ENCODE data around the gene KIAA1217. TPM values are rescaled to one million over a fixed set of nuclear protein-coding genes. Genes with fewer than 3 reads are reported as not detected.

The KIAA1217 gene
- total RNA-seq, 1 donor from 2014 or later: 16.2 TPM

DNA sequence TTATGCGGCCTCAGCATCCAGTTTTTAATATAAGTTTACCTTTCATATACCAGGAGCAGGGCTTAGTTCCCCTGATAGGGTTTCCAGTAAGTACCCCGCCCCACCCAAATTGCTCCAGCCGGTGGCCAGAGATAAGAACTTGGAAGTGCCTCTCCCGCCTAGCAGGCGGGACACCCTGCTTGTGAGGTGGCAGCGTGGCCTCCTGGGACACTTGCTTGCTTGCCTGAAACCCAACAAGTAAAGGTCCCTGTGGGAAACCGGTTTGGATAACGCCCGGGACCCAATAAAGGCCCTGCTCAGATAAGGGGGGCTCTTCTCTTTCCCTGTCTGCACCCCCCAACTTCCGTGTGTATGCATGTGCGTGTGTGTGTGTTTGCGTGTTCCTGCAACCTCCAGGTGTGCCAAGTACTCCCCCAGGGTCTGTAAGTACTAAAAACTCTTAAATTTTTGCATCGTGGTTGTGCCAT lies 360.4 kb downstream of the KIAA1217 start:
- H3K36me3 ChIP-seq (ENCODE audit: control insufficient read depth in 3 of 3, insufficient read depth in 3 of 3, low read length in 3 of 3): no peaks in the 10 kb centered on the region
- H3K4me3 ChIP-seq (ENCODE audit: low read length in 3 of 3): no peak overlapping the region
- no peak overlapping the region for H3K9ac ChIP-seq (ENCODE audit: low read depth in 1 of 3, low read length in 3 of 3)
- peaks cover 0 to 6% (median 0%) of the 10 kb centered on the region in 3 donors for H3K27me3 ChIP-seq (ENCODE audit: control insufficient read depth in 3 of 3, insufficient read depth in 3 of 3, low read length in 3 of 3)
- no peaks in the 10 kb centered on the region for H3K9me3 ChIP-seq (ENCODE audit: control insufficient read depth in 3 of 3, low read length in 3 of 3)
- H3K27ac ChIP-seq (ENCODE audit: low read depth, low read length): no peak overlapping the region
- no peaks in the 10 kb centered on the region for H3K4me1 ChIP-seq (ENCODE audit: control insufficient read depth in 3 of 3, insufficient read depth in 3 of 3, low read length in 3 of 3)

DNA sequence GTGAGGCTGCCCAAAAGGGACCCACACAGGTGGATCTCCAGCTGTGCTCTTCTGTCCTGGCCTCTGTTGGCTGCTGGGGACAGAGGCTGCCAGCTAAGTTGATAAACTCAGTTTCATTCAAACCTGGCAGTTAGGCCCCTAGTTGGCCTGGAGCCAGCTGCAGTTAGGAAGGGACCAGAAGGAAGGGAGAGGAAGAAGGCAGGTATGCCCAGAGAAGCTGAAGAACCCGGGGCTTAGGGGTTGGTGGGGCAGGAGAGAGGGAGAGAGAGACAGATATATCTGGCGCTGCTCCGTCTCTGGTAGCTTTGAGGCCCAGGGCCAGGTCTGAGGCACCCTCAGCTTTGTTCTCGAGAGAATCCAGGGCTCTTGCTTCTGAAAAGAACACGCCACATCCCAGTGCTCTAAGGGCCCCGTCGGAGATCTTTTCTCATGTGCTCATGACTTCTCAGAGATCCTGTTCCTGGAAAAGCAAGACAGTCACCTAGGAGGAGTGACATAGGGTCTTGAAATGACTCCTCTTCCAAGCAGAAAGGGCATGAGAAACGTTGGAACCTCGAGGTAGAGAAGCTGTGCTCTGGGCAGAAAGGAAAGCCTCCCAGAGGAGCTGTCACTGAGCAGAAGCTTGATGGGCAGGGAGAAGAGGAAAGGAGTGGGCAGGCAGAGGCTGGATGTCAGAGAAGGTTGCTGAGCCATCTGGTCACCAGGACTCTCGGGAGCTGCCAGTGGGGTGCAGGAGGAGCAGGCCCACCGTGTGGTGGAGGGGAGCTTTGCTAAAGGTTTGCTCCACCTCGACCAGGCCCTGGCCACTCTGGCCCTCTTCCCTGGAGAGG lies 361.1 kb downstream of the KIAA1217 start:
- H3K27ac ChIP-seq (ENCODE audit: low read depth, low read length): no peak overlapping the region
- H3K4me1 ChIP-seq (ENCODE audit: control insufficient read depth in 3 of 3, insufficient read depth in 3 of 3, low read length in 3 of 3): no peaks in the 10 kb centered on the region
- H3K27me3 ChIP-seq (ENCODE audit: control insufficient read depth in 3 of 3, insufficient read depth in 3 of 3, low read length in 3 of 3): peaks cover 0 to 6% (median 0%) of the 10 kb centered on the region in 3 donors
- H3K9ac ChIP-seq (ENCODE audit: low read depth in 1 of 3, low read length in 3 of 3): no peak overlapping the region
- no peaks in the 10 kb centered on the region for H3K9me3 ChIP-seq (ENCODE audit: control insufficient read depth in 3 of 3, low read length in 3 of 3)
- no peaks in the 10 kb centered on the region for H3K36me3 ChIP-seq (ENCODE audit: control insufficient read depth in 3 of 3, insufficient read depth in 3 of 3, low read length in 3 of 3)
- H3K4me3 ChIP-seq (ENCODE audit: low read length in 3 of 3): no peak overlapping the region

DNA sequence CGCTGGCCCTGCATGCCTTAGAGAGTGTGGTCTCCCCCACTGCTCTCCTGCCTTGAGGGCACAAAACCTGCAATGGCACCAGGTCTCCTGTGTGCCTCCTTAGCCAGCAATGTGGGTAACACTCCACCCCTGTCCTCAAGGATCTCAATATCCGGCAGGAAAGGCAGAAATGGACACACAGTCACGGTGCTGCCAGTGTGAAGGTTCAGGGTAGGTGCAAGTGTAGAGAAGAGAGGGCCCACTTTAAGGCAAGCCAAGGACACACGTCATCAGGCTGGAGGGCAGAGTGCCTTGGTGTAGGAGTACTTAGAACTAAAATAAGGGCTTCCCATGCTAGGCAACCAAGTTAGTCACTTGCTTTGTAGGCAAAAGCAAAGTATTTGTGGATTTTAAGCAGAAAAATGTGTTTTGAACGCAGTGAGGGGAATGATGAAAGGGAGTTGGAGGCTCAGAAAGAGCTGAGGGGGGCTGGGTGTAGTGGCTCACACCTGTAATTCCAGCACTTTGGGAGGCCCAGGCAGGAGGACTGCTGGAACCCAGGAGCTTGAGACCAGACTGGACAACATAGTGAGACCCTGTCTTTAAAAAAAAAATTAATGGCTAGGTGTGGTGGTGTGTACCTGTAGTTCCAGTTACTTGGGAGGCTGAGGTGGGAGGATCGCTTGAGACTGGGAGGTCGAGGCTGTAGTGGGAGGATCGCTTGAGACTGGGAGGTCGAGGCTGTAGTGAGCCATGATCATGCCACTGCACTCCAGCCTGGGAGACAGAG lies 361.9 kb downstream of the KIAA1217 start:
- H3K9me3 ChIP-seq (ENCODE audit: control insufficient read depth in 3 of 3, low read length in 3 of 3): no peaks in the 10 kb centered on the region
- peaks cover 0 to 6% (median 0%) of the 10 kb centered on the region in 3 donors for H3K27me3 ChIP-seq (ENCODE audit: control insufficient read depth in 3 of 3, insufficient read depth in 3 of 3, low read length in 3 of 3)
- no peak overlapping the region for H3K27ac ChIP-seq (ENCODE audit: low read depth, low read length)
- H3K36me3 ChIP-seq (ENCODE audit: control insufficient read depth in 3 of 3, insufficient read depth in 3 of 3, low read length in 3 of 3): no peaks in the 10 kb centered on the region
- H3K4me3 ChIP-seq (ENCODE audit: low read length in 3 of 3): no peak overlapping the region
- no peak overlapping the region for H3K9ac ChIP-seq (ENCODE audit: low read depth in 1 of 3, low read length in 3 of 3)
- H3K4me1 ChIP-seq (ENCODE audit: control insufficient read depth in 3 of 3, insufficient read depth in 3 of 3, low read length in 3 of 3): no peaks in the 10 kb centered on the region

DNA sequence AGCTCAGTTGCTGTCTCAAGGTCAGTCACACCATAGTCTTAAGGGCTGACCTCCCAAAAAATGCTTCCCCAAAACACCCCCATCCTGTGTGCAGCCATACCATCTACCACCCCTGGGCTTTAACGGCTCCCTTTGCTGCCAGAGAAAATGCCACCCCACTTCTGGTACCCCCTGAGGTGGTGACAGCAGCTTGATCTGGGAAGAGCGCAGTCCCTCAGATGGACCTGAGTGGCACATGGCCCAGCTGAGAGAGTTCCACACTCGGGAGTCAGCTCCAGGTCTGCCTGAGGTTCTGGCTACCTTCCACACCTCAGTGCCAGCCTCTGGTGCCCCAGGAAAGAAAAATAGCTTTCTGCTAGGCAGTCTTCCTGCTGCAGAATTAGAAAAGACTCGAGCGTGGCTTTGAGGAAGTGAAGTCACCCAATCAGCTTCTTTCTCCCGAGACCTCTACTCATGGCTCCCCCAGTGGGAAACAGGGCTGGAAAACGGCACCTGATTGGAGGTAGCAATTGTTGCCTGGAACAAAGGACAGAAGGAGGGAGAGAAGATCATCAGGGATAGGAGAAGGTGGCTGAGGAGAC lies 363.0 kb downstream of the KIAA1217 start:
- H3K4me3 ChIP-seq (ENCODE audit: low read length in 3 of 3): no peak overlapping the region
- H3K36me3 ChIP-seq (ENCODE audit: control insufficient read depth in 3 of 3, insufficient read depth in 3 of 3, low read length in 3 of 3): no peaks in the 10 kb centered on the region
- H3K9ac ChIP-seq (ENCODE audit: low read depth in 1 of 3, low read length in 3 of 3): no peak overlapping the region
- no peaks in the 10 kb centered on the region for H3K9me3 ChIP-seq (ENCODE audit: control insufficient read depth in 3 of 3, low read length in 3 of 3)
- no peaks in the 10 kb centered on the region for H3K4me1 ChIP-seq (ENCODE audit: control insufficient read depth in 3 of 3, insufficient read depth in 3 of 3, low read length in 3 of 3)
- no peak overlapping the region for H3K27ac ChIP-seq (ENCODE audit: low read depth, low read length)
- peaks cover 0 to 6% (median 0%) of the 10 kb centered on the region in 3 donors for H3K27me3 ChIP-seq (ENCODE audit: control insufficient read depth in 3 of 3, insufficient read depth in 3 of 3, low read length in 3 of 3)

DNA sequence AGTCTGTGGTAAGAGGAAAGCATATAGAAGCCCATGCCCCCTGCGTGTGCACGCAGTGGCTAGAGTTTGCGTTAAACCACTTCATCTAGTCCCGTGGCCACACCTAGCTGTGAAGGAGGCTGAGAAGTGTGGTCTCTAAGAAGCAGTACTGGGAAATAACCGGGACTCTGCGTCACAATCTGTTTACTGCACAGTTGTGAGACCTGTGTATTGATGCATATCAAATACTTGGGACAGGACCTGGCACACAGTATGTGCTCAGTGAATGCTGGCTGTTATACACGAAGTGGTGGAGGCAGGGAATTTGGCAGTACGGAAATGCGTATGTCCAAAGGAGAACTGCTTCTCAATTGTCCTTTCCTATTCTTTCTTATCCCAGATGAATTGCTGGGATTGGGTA lies 365.2 kb downstream of the KIAA1217 start:
- no peaks in the 10 kb centered on the region for H3K9me3 ChIP-seq (ENCODE audit: control insufficient read depth in 3 of 3, low read length in 3 of 3)
- H3K9ac ChIP-seq (ENCODE audit: low read depth in 1 of 3, low read length in 3 of 3): no peak overlapping the region
- H3K36me3 ChIP-seq (ENCODE audit: control insufficient read depth in 3 of 3, insufficient read depth in 3 of 3, low read length in 3 of 3): no peaks in the 10 kb centered on the region
- no peak overlapping the region for H3K4me3 ChIP-seq (ENCODE audit: low read length in 3 of 3)
- H3K4me1 ChIP-seq (ENCODE audit: control insufficient read depth in 3 of 3, insufficient read depth in 3 of 3, low read length in 3 of 3): no peaks in the 10 kb centered on the region
- peaks cover 0 to 6% (median 0%) of the 10 kb centered on the region in 3 donors for H3K27me3 ChIP-seq (ENCODE audit: control insufficient read depth in 3 of 3, insufficient read depth in 3 of 3, low read length in 3 of 3)
- H3K27ac ChIP-seq (ENCODE audit: low read depth, low read length): no peak overlapping the region

DNA sequence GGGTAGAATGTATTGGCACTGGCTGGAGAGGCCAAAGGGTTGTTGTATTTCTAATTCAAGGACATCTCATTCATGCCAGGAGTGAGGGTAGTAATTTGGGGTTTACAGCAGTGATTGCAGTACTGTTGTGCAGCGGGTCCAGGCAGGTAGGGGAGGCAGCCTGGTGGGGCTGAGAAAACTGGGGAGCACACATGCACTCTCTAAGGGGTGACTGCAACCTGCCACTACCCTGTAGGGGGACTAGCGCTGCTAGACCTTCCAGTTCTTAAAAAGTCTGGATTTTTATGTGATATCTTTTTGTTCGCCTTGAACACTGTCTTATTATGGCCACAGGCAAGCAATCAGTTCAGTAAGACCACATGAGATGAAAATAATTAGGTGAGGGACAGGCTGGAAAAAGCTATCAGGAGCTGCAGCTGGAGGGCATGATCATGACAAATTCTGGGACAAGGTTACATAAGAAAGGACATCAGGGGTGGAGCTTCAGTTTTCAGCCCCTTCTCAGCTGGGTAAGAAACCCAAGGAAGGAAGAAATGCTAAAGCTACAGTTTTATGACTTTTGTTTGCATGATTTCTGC lies 365.7 kb downstream of the KIAA1217 start:
- H3K4me3 ChIP-seq (ENCODE audit: low read length in 3 of 3): no peak overlapping the region
- H3K9ac ChIP-seq (ENCODE audit: low read depth in 1 of 3, low read length in 3 of 3): no peak overlapping the region
- no peak overlapping the region for H3K27ac ChIP-seq (ENCODE audit: low read depth, low read length)
- H3K27me3 ChIP-seq (ENCODE audit: control insufficient read depth in 3 of 3, insufficient read depth in 3 of 3, low read length in 3 of 3): peaks cover 0 to 6% (median 0%) of the 10 kb centered on the region in 3 donors
- no peaks in the 10 kb centered on the region for H3K4me1 ChIP-seq (ENCODE audit: control insufficient read depth in 3 of 3, insufficient read depth in 3 of 3, low read length in 3 of 3)
- no peaks in the 10 kb centered on the region for H3K9me3 ChIP-seq (ENCODE audit: control insufficient read depth in 3 of 3, low read length in 3 of 3)
- H3K36me3 ChIP-seq (ENCODE audit: control insufficient read depth in 3 of 3, insufficient read depth in 3 of 3, low read length in 3 of 3): no peaks in the 10 kb centered on the region

DNA sequence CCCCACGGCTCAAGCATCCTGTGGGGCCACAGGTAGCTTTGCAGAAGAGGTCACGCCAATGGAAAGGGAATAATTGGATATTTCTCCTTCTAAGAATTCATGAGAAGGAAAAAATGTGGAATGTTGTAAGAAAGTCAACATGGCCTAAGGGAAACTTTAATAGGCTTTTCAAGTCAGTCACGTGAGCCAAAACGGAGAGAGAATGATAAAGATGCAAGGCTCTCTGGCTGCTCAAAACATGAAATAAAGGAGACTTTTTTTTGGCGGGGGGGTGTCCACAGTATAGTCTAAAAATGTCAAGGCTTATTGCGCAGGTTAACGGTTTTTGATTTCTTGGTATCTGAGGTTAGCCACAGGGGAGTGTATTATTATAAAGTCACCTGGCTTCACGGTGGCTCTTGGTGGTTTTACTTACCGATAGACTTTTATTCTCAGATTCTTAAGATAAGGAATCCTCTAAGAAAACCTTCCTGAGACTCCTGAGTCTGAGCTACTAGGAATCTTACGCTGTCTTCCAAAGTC lies 366.6 kb downstream of the KIAA1217 start:
- H3K27ac ChIP-seq (ENCODE audit: low read depth, low read length): no peak overlapping the region
- no peaks in the 10 kb centered on the region for H3K36me3 ChIP-seq (ENCODE audit: control insufficient read depth in 3 of 3, insufficient read depth in 3 of 3, low read length in 3 of 3)
- no peak overlapping the region for H3K9ac ChIP-seq (ENCODE audit: low read depth in 1 of 3, low read length in 3 of 3)
- no peaks in the 10 kb centered on the region for H3K4me1 ChIP-seq (ENCODE audit: control insufficient read depth in 3 of 3, insufficient read depth in 3 of 3, low read length in 3 of 3)
- peaks cover 0 to 6% (median 0%) of the 10 kb centered on the region in 3 donors for H3K27me3 ChIP-seq (ENCODE audit: control insufficient read depth in 3 of 3, insufficient read depth in 3 of 3, low read length in 3 of 3)
- no peaks in the 10 kb centered on the region for H3K9me3 ChIP-seq (ENCODE audit: control insufficient read depth in 3 of 3, low read length in 3 of 3)
- H3K4me3 ChIP-seq (ENCODE audit: low read length in 3 of 3): no peak overlapping the region

DNA sequence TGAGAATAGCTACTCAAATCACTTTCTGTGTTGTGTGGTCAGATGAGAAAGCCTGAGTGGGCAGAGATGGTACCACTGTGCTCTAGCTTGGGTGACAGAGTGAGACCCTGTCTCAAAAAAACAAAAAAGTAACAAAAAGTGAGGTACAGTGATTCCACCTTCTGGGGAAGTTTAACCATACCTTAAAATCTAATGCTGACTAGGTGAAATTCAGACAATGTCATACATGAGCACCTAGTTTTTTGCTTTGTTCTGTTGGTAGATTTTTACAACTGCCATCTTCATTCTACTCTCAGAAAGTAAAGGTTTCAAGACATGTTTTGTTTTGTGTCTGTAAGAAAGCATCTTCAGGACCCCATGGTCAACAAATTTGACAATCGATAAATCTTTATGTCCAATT lies 370.5 kb downstream of the KIAA1217 start:
- Histone ChIP-seq H3K27ac (ENCODE audit: low read depth, low read length) (no peak overlapping the region), H3K9ac (ENCODE audit: low read depth in 1 of 3, low read length in 3 of 3) (no peak overlapping the region), H3K36me3 (ENCODE audit: control insufficient read depth in 3 of 3, insufficient read depth in 3 of 3, low read length in 3 of 3) (peaks cover 1 to 7% (median 2%) of the 10 kb centered on the region in 3 donors), H3K4me1 (ENCODE audit: control insufficient read depth in 3 of 3, insufficient read depth in 3 of 3, low read length in 3 of 3) (no peaks in the 10 kb centered on the region), H3K27me3 (ENCODE audit: control insufficient read depth in 3 of 3, insufficient read depth in 3 of 3, low read length in 3 of 3) (no peaks in the 10 kb centered on the region), H3K9me3 (ENCODE audit: control insufficient read depth in 3 of 3, low read length in 3 of 3) (no peaks in the 10 kb centered on the region), H3K4me3 (ENCODE audit: low read length in 3 of 3) (no peak overlapping the region)

DNA sequence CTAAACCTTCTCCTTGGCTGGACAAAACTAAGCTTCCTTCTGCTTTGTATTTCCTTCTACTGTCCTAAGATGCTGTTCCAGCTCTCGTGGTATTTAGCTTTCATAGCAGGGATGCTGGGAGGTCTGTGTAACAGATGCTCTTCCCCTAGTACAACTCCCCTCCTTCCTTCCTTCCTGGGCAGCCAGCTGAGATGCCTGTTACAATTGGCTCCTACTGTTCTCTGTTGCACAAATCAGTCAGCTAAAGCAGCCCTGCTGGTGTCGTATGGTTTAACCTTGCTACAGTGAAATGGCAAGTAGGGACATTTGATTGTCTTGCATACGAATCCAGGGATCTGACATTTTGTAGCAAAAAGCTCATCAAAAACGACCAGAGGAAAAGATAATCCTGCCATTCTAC lies 371.0 kb downstream of the KIAA1217 start:
- H3K9me3 ChIP-seq (ENCODE audit: control insufficient read depth in 3 of 3, low read length in 3 of 3): no peaks in the 10 kb centered on the region
- H3K27me3 ChIP-seq (ENCODE audit: control insufficient read depth in 3 of 3, insufficient read depth in 3 of 3, low read length in 3 of 3): no peaks in the 10 kb centered on the region
- H3K27ac ChIP-seq (ENCODE audit: low read depth, low read length): no peak overlapping the region
- H3K4me3 ChIP-seq (ENCODE audit: low read length in 3 of 3): no peak overlapping the region
- no peaks in the 10 kb centered on the region for H3K4me1 ChIP-seq (ENCODE audit: control insufficient read depth in 3 of 3, insufficient read depth in 3 of 3, low read length in 3 of 3)
- H3K36me3 ChIP-seq (ENCODE audit: control insufficient read depth in 3 of 3, insufficient read depth in 3 of 3, low read length in 3 of 3): peaks cover 2 to 9% (median 4%) of the 10 kb centered on the region in 3 donors
- H3K9ac ChIP-seq (ENCODE audit: low read depth in 1 of 3, low read length in 3 of 3): no peak overlapping the region

All from skeletal muscle tissue (tissue), 4 donors.